HG02763 (cell line): ENCODE measurements around the gene MXRA5.
"Not testable (repeated sequence)": the region's sequence is repeated elsewhere in the genome, so short reads cannot be mapped to it uniquely, and the experiment has no call there.

Experiments used
- ATAC-seq: cut with Tn5 transposase; IDR thresholded peaks from one replicate; pipeline ENCODE4 v1.9.1; 2021; ENCODE audit warnings: mild to moderate bottlenecking, moderate library complexity; ENCODE audit not compliant: unreplicated experiment

Gene MXRA5, protein sequence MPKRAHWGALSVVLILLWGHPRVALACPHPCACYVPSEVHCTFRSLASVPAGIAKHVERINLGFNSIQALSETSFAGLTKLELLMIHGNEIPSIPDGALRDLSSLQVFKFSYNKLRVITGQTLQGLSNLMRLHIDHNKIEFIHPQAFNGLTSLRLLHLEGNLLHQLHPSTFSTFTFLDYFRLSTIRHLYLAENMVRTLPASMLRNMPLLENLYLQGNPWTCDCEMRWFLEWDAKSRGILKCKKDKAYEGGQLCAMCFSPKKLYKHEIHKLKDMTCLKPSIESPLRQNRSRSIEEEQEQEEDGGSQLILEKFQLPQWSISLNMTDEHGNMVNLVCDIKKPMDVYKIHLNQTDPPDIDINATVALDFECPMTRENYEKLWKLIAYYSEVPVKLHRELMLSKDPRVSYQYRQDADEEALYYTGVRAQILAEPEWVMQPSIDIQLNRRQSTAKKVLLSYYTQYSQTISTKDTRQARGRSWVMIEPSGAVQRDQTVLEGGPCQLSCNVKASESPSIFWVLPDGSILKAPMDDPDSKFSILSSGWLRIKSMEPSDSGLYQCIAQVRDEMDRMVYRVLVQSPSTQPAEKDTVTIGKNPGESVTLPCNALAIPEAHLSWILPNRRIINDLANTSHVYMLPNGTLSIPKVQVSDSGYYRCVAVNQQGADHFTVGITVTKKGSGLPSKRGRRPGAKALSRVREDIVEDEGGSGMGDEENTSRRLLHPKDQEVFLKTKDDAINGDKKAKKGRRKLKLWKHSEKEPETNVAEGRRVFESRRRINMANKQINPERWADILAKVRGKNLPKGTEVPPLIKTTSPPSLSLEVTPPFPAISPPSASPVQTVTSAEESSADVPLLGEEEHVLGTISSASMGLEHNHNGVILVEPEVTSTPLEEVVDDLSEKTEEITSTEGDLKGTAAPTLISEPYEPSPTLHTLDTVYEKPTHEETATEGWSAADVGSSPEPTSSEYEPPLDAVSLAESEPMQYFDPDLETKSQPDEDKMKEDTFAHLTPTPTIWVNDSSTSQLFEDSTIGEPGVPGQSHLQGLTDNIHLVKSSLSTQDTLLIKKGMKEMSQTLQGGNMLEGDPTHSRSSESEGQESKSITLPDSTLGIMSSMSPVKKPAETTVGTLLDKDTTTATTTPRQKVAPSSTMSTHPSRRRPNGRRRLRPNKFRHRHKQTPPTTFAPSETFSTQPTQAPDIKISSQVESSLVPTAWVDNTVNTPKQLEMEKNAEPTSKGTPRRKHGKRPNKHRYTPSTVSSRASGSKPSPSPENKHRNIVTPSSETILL (N-terminal part only)

DNA sequence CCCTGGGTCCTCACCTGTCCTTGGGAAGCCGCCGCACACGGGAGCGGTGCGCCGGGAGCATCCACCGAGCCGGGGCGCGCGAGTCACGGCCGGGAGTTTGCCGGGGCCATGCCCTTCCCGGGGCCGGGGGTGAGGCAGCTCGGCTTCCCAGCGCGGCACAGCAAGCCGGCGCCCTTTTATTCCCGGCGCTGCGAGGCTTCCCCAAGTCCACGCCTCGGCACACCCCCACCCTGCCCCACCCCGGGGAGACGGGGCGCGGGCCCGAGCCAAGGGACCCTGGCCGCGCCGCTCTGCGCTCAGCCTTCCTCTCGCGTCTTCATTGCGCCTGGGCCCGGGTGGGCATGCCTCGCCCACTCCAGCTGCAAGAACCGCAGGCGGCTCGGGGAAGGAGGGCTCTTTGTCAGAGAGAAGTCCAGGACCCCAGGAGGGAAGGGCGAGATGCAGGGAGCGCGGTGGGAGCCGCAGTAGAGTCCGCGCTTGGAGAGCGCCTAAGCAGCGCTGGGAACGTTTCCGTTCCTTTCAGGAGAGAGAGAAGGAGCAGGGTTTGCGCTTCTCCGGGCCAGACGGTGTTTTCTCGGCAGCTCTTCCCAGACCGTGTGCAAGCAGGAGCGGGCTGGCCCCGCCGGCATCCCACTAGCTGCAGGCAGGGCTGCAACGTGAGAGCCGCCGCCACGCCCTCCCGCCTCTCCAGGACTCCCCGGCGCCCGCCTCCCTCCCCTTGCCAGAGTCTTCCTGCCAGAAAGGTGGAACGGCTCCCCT, at the start of gene MXRA5:
Gene MXRA5, minus strand, starts transcription at position 152 of the 759 bp plus-strand sequence. CDS start 2,819 bp downstream, outside the sequence.
- ATAC-seq, result no peak

DNA sequence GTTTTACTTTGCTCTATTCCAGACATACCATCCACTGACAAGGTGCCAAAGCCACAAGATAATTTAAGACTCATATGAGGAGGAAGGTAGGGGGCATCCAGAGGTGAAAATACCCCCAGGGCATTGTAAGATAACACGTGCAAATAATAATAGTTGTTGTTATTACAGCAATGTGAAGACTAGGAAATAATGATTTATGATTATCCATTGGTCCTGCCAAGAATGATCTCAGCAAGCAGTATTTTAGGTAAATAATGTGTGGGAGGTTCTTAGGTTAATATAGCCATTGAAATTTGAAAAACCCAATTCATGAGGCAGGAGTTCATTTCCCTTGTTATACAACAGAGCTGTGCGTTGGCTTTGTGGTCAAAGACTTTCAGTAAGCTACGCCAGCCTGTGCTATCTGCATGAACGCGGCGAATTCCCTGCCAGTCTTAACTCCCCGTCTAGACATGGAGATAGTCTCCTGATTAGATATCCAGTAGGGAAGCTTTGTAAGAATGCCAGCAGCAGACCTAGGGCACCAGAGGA, 47.2 kb upstream of the MXRA5 start:
- ATAC-seq, result no peak

DNA sequence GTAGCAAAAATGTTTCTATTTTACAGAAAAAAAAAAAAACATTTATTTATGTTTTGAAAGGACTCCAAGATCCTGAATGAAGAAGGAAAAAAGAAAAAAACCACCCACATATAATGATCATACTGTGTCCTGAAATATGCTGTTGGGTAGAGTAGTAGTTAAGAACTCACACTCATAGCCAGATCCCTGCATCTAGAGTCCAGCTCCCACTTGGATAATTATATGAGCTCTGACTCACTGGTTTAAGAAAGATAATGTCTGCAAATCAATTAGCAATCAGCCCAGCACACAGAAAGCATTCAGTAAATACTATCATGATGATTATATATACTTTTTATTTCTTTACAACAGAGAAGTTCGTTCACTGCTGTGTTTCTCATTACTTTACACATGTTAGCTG, 46.7 kb upstream of the MXRA5 start:
- ATAC-seq, result no peak

DNA sequence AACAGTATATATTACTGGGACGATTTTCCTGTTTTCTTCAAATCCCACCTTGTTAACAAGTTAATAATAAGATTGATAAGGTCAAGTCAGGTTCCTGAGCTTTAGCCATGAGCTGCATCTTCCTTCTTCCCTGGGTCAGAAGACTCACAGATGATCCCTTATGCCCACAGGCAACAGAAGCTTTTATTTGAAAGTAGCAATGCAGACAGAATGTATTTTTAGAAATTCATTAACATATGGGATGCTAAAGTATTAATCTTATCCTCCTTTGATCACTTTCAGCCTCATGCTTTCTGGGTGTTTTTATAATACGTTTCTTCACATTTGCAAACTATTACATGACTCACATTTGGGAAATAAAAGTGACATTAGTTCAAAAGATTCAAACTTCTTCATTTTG, 42.0 kb upstream of the MXRA5 start:
- ATAC-seq, result no peak

DNA sequence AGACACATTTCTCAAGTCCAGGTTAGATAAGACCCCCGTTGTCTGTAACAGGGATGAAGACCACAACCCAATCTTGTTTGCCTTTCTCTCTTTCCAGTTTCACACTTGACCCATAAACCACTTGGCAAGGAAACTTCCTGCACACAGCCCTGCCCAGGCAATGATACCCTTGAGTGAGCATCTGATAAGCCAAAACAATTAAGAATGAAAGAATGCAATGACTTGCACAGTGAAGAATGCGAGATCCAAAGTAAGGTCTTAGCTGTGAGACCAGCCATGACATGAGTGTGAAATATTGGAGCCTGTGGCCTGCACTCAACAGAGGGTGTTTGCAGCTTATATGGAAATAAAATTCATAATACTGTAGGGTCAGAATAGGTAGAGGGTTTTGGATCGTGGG, 37.9 kb upstream of the MXRA5 start:
- ATAC-seq, result no peak

DNA sequence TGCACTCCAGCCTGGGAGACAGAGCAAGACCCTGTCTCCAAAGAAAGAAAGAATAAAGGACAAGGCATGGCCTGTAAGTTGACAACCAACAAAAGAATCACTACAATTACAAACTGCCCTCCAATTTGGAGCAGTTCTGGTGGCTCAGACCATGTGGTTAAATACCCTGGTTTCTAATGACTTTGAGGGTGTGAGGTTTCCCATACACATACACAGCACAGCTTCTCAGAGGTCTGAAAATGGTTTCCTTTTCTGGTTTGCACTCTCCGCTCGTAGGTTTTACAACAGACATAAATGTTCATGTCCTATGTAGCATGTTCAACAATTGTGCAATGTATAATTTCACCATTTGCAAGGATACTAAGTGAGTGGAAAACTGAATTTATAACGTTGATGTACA, 34.2 kb upstream of the MXRA5 start:
- ATAC-seq, result no peak

DNA sequence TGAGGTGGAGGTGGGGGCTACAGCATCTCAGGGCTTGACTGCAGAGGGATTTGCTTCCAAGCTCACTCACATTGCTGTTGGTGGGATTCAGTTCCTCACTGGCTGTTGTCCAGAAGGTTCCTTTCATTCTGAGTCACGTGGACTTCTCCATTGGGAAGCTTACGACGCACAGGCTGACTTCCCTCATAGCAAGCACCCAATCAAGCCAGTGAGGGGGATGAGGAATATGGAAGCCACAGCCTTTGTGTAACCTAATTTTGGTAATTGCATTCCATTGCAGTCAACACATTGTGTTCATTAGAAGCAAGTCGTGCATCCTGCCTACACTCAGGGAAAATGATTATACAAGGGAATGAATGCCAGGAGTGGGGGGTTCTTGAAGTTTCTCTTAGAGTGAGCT, 32.7 kb upstream of the MXRA5 start:
- no peak for ATAC-seq

DNA sequence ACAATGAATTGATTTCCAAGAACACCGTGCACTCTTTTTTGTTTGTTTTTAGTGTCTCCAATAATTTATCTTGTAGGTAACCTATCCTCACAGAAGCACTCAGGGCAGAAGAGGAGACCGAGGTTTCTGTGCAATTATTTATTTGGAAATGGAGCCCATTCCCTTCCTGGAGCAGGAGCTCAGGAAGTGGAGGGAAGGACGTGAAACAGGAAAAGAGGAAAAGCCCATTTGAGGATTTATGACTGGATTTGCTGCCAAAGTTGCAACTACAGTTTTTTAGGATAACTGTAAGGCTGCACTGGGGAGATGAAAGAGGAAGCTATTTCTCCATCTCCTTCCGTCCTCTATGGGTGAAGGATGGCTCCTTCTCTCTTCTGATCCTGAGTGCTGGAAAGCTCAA, 31.7 kb upstream of the MXRA5 start:
- ATAC-seq, result no peak

DNA sequence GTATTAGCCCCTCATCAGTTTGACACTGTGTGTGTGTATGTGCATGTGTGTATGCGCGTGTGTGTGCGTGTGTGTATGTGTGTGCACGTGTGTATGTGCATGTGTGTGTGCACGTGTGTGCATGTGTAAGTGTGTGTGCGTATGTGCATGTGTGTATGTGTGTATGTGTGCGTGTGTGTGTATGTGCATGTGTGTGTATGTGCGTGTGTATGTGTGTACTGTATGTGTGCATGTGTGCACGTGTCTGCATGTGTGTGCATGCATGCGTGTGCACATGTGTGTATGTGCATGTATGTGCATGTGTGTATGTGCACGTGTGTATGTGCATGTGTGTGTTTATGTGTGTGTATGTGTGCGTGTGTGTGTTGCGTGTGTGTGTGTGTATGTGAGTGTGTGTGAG, 31.1 kb upstream of the MXRA5 start:
- no peak for ATAC-seq

DNA sequence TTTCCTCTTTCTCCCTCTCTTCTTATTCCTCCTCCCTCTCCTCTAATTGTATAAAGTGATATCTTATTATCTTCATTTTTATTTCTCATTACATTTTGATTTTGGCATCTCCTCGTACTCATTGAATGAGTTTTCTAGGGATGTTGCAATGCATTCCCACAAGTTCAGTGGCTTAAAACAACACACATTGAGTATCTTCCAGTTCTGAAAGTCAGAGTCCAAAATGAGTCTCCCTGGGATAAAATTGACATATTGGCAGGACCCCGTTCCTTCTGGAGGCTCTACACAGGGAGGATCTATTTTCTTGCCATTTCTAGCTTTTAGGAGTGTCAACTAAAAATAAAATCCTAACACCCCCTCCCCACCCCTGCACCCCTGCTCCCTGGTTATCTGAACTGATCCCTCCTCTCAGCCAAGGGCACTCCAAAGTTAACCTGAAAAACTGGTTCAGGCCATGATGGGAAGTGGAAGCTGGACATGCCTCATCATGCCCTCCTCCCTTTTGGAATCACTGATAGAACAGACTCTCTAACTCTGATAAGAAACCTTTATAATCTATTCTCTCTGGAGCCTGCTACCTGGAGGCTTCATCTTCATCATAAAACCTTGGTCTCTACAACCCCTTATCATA, 29.5 kb upstream of the MXRA5 start:
- not testable (repeated sequence) for ATAC-seq

DNA sequence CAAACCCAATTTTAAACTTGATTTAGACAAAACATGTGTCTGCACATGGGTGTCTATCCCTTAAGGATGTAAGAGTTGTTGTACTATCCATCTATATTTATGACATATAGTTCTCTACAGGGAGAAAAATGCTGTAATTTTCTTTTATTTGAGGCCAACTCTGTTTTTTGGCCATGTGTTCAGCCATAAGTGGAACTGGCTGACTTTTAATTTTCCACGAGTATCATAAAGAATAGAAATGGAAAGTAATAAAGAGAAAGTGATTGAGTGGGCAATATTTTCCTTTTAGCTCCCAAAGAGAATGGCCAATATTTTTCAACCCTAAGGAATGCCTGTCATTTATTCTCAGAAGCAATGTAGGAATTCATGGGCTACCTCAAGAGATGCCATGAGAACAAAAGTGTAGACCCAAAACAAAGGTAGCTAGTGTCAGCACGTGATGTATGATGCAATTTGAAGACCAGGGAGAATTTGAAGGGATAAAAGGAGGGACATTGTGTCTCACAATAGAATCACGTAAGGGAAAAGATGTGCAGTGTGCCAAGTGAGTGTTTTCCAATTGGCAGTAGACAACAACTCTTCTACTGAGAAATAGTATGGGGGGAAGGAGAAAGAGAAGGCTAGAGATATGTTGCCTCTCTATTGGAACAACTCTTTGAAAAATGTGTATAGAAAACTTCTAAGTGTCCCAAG, 27.8 kb upstream of the MXRA5 start:
- no peak for ATAC-seq

DNA sequence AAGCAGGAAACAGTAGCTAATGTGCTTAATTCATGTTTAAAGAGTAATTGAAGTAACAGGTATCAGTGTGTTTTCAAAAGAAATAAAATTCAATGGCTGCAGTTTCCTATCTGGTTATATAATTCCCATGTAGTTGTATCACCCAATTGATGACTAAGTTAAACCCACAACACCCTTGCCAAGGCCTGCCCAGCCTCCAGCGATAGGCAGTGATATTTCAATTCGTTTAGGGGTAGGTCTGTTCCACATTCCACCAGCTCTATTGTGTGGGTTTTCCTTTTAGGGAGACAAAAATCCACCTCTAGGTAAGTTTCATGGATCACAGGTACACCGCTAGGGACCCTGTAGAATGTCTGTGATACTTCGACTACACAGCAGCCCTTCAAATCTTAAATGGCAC, 24.7 kb upstream of the MXRA5 start:
- ATAC-seq, result no peak

DNA sequence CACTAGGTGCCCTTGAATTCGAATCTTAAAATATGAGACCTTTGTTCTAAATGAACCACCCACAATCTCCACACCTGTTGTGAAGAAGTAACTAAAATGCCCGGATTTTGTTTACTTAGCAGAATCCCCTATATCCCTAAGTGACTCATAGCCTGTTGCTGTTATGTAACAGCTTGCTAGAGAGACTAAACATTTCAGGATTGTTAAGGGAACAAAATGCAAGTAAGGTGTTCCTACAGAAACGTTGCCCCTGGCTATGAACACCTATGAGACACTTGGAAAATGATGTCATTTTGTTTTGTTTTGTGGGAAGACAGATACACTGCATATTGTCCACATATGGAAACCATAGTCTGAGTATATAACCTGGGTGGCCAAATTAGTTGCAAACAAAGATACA, 24.2 kb upstream of the MXRA5 start:
- ATAC-seq, result no peak

DNA sequence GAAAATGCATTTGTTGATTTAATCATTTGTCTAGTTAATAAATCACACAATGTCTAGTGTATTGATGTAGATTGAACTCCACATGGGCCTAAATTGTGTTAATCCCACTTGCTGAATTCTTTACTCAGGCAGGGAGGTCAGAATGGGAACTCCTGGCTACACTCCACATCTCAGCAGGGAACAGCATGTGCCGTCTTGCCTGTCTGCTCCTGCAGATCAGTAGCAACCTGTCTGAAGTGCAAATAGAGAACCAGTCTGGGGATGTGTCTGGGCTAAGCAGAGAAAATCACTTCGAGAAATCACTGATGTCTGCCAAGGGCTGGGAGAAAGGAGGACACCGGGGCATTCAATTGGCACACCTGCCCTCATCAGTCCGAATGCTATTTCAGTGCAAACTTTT, 16.5 kb upstream of the MXRA5 start:
- no peak for ATAC-seq

DNA sequence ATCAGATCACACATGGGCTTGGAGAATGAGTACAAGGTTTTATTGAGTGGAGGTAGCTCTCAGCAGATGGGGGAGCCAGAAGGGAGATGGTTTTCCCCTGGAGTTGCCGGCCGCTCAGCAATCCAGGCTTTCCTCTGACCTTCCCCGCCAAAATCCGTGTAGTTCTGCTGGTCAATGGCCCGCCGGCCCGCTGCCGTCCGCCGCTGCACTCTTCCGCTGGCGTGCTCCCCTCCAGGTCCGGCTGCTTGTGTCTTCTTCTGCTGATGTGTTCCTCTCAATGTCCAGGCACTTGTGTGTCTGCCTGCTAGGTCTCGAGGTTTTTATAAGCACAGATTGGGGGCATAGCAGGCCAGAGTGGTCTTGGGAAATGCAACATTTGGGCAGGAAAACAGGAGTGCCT, 14.4 kb upstream of the MXRA5 start:
- ATAC-seq, result no peak

DNA sequence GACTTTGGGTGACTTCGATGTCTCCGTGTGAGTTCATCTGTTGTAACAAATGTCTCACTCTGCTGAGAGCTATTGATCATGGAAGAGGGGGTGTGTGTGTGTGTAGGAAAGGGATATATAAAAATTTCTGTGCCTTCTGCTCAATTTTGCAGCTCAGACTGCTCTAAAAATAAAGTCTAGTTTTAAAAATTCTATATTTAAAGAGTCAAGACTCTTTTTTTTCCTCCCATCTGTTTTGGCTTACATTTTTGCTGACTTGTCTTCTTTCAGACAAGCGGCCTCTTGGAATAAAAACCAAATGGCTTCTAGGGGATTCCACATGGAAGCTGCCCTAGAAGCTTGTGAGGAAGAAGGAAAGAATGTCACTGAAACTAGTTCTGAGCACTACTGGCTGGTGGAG, 6.3 kb upstream of the MXRA5 start:
- not testable (repeated sequence) for ATAC-seq

DNA sequence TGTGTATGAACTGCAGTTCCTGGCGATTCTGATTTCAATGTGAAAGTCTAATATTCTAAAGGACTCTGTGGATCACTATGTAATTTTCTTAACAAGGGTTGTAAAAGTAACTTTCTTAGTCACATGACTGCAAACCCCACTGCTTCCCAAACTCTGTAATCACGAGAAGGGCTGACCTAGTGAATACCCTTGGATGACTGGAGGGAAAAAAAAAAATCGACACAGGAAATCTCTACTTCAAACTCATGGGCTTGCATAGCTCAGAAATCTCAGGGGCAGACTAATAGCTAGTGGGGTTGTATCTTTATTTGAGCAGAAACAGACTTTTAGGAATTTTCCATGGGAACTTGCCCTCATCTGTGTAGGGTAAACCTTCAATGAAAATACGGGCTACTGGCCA, 4.8 kb upstream of the MXRA5 start:
- ATAC-seq, result no peak

DNA sequence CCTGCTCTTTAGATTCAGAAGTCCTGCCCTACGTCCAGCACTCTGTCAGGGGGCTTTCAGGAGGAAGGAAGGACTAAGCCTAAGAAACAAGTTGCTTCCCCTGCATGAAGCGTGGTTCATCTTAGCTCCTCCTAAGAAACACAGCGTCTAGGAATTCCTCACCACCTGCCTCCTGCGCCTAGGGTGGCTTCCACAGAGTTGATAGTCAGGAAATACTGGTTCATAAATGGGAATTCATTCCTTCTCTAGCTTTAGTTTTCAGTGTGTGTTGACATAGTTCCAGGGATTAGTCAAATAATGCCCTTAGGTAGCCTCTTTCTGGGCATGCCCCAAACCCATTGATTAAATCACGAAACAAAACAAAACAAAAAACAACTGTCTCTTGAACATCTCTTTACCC, 1.7 kb upstream of the MXRA5 start:
- ATAC-seq, result no peak
